HepG2 (cell line): Measurements from ENCODE around the gene TRAPPC5. TPM values are rescaled to one million over a fixed set of nuclear protein-coding genes. Genes with fewer than 3 reads are reported as not detected.

Experiments used
- ATF6 ChIP-seq: sonication (generic); formaldehyde crosslinking; conservative IDR thresholded peaks from 2 replicates; pipeline ENCODE4 v1.4.0; 2020; ENCODE audit warnings: missing genetic modification reagents
- CBFB ChIP-seq: sonication (generic); formaldehyde crosslinking; IDR thresholded peaks from 2 replicates; pipeline ENCODE4 v1.4.0; 2020; ENCODE audit warnings: missing genetic modification reagents
- FOXC1 ChIP-seq: sonication (generic); formaldehyde crosslinking; IDR thresholded peaks from 2 replicates; pipeline ENCODE4 v1.8.0; 2022; ENCODE audit warnings: mild to moderate bottlenecking, missing genetic modification reagents, borderline replicate concordance
- FOXP1 ChIP-seq, 2 experiments: fragments of 450-650 bp in 1 of 2; IDR thresholded peaks; 2 replicates each; pipeline ENCODE4 v1.6.1; 2017 to 2018; ENCODE audit warnings: antibody characterized with exemption in 1 of 2
- HNRNPLL ChIP-seq: fragments of 200-400 bp; formaldehyde crosslinking; IDR thresholded peaks from 2 replicates; pipeline ENCODE4 v1.6.1; 2017; ENCODE audit warnings: mild to moderate bottlenecking, low read depth, low read length; ENCODE audit not compliant: poor library complexity, severe bottlenecking
- KDM5B ChIP-seq: sonication (generic); formaldehyde crosslinking; IDR thresholded peaks from 2 replicates; pipeline ENCODE4 v1.4.0; 2020; ENCODE audit warnings: missing genetic modification reagents, mild to moderate bottlenecking, borderline replicate concordance
- MTA3 ChIP-seq: sonication (generic); formaldehyde crosslinking; IDR thresholded peaks from 2 replicates; pipeline ENCODE4 v1.4.0; 2020; ENCODE audit warnings: missing genetic modification reagents
- SMARCE1 ChIP-seq: fragments of 450-650 bp; IDR thresholded peaks from 2 replicates; pipeline ENCODE4 v1.6.1; 2017; ENCODE audit warnings: borderline replicate concordance
- ZNF138 ChIP-seq: sonication (generic); formaldehyde crosslinking; IDR thresholded peaks from 2 replicates; pipeline ENCODE4 v1.5.0; 2020; ENCODE audit warnings: mild to moderate bottlenecking, low read depth, missing genetic modification reagents
- ZNF251 ChIP-seq: sonication (generic); formaldehyde crosslinking; IDR thresholded peaks from 2 replicates; pipeline ENCODE4 v1.9.0; 2021; ENCODE audit warnings: mild to moderate bottlenecking, missing genetic modification reagents
- ZNF589 ChIP-seq: sonication (generic); formaldehyde crosslinking; conservative IDR thresholded peaks from 2 replicates; pipeline ENCODE4 v1.8.0; 2022; ENCODE audit warnings: mild to moderate bottlenecking, moderate library complexity, missing genetic modification reagents
- ZNF616 ChIP-seq: sonication (generic); formaldehyde crosslinking; IDR thresholded peaks from 2 replicates; pipeline ENCODE4 v1.5.0; 2020; ENCODE audit warnings: low read depth, mild to moderate bottlenecking, missing genetic modification reagents
- ZNF710 ChIP-seq: sonication (generic); formaldehyde crosslinking; IDR thresholded peaks from 2 replicates; pipeline ENCODE4 v1.5.0; 2020; ENCODE audit warnings: mild to moderate bottlenecking, missing genetic modification reagents, borderline replicate concordance
- polyA plus RNA-seq, 8 experiments: library from polyadenylated mRNA; depleted of rRNA in 3 of 8; stranded (reverse) in 7 of 8; unstranded in 1 of 8; fragments of >200 nt; fragmentation: Illumina TruSeq in 4 of 8; extraction: Trizol in 4 of 8; gene quantifications; 2 replicates each; pipeline versions ENCODE4 v1.2.1 to v1.2.3, GENCODE V29; 2011 to 2016; ENCODE audit warnings: low read depth in 4 of 8, missing spikeins in 1 of 8, mixed read lengths in 1 of 8; ENCODE audit not compliant: insufficient read depth in 1 of 8
- total RNA-seq, 5 experiments: library from RNA; depleted of rRNA; stranded (reverse); fragments of >200 nt; fragmentation: Illumina TruSeq; extraction: Trizol; gene quantifications; 2 replicates each; pipeline ENCODE4 v1.2.3, GENCODE V29; 2016; ENCODE audit warnings: low read depth in 1 of 5
- TF ChIP-seq, protein P1 (sequence below): sonication (generic); formaldehyde crosslinking; IDR thresholded peaks from 2 replicates; pipeline ENCODE4 v1.5.0; 2020; ENCODE audit warnings: mild to moderate bottlenecking, missing genetic modification reagents
- TF ChIP-seq, protein P2 (sequence below): IDR thresholded peaks from 2 replicates; pipeline ENCODE4 v1.6.1; 2016; ENCODE audit warnings: mild to moderate bottlenecking
- TF ChIP-seq, protein P3 (sequence below): sonication (generic); formaldehyde crosslinking; IDR thresholded peaks from 2 replicates; pipeline ENCODE4 v1.4.0; 2020; ENCODE audit warnings: missing genetic modification reagents, borderline replicate concordance

The TRAPPC5 gene
- total and polyA plus RNA-seq, 2 of the 13 experiments (the other 11 are each of a cell fraction or from before 2014, with no cell fraction given) = 38.5 to 78.7 TPM

- peak; percentile 25 for TF ChIP-seq HNRNPLL
- no peak for TF ChIP-seq MTA3 (CRISPR knock-in tag)
- peak; percentile 78; the same call in 1 of the 2 replicates for TF ChIP-seq ZNF138
- TF ChIP-seq, protein P1, sequence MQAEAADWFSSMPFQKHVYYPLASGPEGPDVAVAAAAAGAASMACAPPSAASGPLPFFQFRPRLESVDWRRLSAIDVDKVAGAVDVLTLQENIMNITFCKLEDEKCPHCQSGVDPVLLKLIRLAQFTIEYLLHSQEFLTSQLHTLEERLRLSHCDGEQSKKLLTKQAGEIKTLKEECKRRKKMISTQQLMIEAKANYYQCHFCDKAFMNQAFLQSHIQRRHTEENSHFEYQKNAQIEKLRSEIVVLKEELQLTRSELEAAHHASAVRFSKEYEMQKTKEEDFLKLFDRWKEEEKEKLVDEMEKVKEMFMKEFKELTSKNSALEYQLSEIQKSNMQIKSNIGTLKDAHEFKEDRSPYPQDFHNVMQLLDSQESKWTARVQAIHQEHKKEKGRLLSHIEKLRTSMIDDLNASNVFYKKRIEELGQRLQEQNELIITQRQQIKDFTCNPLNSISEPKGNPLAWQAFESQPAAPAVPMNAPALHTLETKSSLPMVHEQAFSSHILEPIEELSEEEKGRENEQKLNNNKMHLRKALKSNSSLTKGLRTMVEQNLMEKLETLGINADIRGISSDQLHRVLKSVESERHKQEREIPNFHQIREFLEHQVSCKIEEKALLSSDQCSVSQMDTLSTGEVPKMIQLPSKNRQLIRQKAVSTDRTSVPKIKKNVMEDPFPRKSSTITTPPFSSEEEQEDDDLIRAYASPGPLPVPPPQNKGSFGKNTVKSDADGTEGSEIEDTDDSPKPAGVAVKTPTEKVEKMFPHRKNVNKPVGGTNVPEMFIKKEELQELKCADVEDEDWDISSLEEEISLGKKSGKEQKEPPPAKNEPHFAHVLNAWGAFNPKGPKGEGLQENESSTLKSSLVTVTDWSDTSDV (CRISPR knock-in tag) = no peak
- no peak for TF ChIP-seq SMARCE1
- TF ChIP-seq ZNF710 (CRISPR knock-in tag) = no peak
- TF ChIP-seq, protein P2, sequence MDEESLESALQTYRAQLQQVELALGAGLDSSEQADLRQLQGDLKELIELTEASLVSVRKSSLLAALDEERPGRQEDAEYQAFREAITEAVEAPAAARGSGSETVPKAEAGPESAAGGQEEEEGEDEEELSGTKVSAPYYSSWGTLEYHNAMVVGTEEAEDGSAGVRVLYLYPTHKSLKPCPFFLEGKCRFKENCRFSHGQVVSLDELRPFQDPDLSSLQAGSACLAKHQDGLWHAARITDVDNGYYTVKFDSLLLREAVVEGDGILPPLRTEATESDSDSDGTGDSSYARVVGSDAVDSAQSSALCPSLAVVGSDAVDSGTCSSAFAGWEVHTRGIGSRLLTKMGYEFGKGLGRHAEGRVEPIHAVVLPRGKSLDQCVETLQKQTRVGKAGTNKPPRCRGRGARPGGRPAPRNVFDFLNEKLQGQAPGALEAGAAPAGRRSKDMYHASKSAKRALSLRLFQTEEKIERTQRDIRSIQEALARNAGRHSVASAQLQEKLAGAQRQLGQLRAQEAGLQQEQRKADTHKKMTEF (CRISPR knock-in tag) = peak; percentile 30; the same call in 1 of the 2 replicates
- peak; percentile 51; the same call in 1 of the 2 replicates for TF ChIP-seq ZNF251
- TF ChIP-seq FOXP1 (IDR thresholded peaks at IDR 0.05) = no peak
- no peak for TF ChIP-seq FOXP1 (CRISPR knock-in tag; IDR thresholded peaks at IDR 0.05)
- TF ChIP-seq, protein P3, sequence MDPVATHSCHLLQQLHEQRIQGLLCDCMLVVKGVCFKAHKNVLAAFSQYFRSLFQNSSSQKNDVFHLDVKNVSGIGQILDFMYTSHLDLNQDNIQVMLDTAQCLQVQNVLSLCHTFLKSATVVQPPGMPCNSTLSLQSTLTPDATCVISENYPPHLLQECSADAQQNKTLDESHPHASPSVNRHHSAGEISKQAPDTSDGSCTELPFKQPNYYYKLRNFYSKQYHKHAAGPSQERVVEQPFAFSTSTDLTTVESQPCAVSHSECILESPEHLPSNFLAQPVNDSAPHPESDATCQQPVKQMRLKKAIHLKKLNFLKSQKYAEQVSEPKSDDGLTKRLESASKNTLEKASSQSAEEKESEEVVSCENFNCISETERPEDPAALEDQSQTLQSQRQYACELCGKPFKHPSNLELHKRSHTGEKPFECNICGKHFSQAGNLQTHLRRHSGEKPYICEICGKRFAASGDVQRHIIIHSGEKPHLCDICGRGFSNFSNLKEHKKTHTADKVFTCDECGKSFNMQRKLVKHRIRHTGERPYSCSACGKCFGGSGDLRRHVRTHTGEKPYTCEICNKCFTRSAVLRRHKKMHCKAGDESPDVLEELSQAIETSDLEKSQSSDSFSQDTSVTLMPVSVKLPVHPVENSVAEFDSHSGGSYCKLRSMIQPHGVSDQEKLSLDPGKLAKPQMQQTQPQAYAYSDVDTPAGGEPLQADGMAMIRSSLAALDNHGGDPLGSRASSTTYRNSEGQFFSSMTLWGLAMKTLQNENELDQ (CRISPR knock-in tag) = no peak
- no peak for TF ChIP-seq ZNF589
- no peak for TF ChIP-seq ATF6 (CRISPR knock-in tag)
- TF ChIP-seq ZNF616 (CRISPR knock-in tag) = 0 out of 2 replicates have a peak, but pooled peaks have one; percentile 84
- TF ChIP-seq FOXC1 = peak; percentile 25; the same call in 1 of the 2 replicates
- peak; percentile 69 for TF ChIP-seq KDM5B (CRISPR knock-in tag)
- no peak for TF ChIP-seq CBFB (CRISPR knock-in tag)
Measured at GRCh38 chr19:7636691-7637373, 43.8 kb upstream of the TRAPPC5 start, which contains the start of gene STXBP2 (continued).
